B cell (primary cell): ENCODE results near the gene EBF3. TPM values are rescaled to one million over a fixed set of nuclear protein-coding genes. Genes with fewer than 3 reads are reported as not detected.

ENCODE experiments used
- ATAC-seq: fragments of 200-7000 bp; cut with Tn5 transposase; one replicate; pipeline ENCODE4 v1.10.0; 2021; ENCODE audit warnings: low read depth, mild to moderate bottlenecking, moderate number of reproducible peaks, moderate library complexity
- CTCF ChIA-PET: fragments of 350-600 bp; sonication (Branson Sonifier 250); formaldehyde crosslinking; loops from one replicate; lab custom pipeline; 2021; ENCODE audit warnings: antibody characterized with exemption, inconsistent platforms; lab: Charles Lee
- POLR2A ChIA-PET: fragments of 350-600 bp; sonication (Branson Sonifier 250); formaldehyde crosslinking; loops from one replicate; lab custom pipeline; 2021; ENCODE audit warnings: antibody characterized with exemption; lab: Charles Lee
- DNase-seq: peaks from one replicate; pipeline ENCODE4 v3.0.0; 2013
- H2AFZ ChIP-seq: 2 replicates; pipeline ENCODE4 v1.6.1; 2012; ENCODE audit warnings: mild to moderate bottlenecking, low read depth, low read length; ENCODE audit not compliant: insufficient read depth, poor library complexity, severe bottlenecking
- H3K27ac ChIP-seq, 2 donors: 1 replicate in 1 of 2; 2 replicates in 1 of 2; pipeline ENCODE4 v1.5.1; 2012 to 2013; ENCODE audit warnings: low read length in 2 of 2, mild to moderate bottlenecking in 2 of 2, moderate library complexity in 1 of 2
- H3K27me3 ChIP-seq, 4 experiments: fragments of 200-600 bp in 1 of 4; sonication (generic) in 1 of 4; replicated peaks in 1 of 4; 1 replicate in 2 of 4; 2 replicates in 2 of 4; pipeline versions ENCODE4 v1.6.1 to v1.7.0; 2013 to 2016; ENCODE audit warnings: low read length in 3 of 4, mild to moderate bottlenecking in 2 of 4, mixed read lengths in 1 of 4, moderate library complexity in 1 of 4; ENCODE audit not compliant: insufficient read depth in 4 of 4, control insufficient read depth in 3 of 4; ENCODE audit errors: control extremely low read depth in 1 of 4
- H3K36me3 ChIP-seq, 2 experiments: replicated peaks in 1 of 2; 1 replicate in 1 of 2; 2 replicates in 1 of 2; pipeline versions ENCODE4 v1.6.1 to v1.7.1; 2013; ENCODE audit warnings: low read length in 1 of 2; ENCODE audit not compliant: insufficient read depth in 2 of 2, control insufficient read depth in 1 of 2; ENCODE audit errors: control extremely low read depth in 1 of 2, extremely low read depth in 1 of 2
- H3K4me1 ChIP-seq, 2 donors: fragments of 200-600 bp in 1 of 2; sonication (generic) in 1 of 2; 1 replicate in 1 of 2; 2 replicates in 1 of 2; pipeline versions ENCODE4 v1.5.1 to v1.6.1; 2013 to 2017; ENCODE audit warnings: low read length in 2 of 2; ENCODE audit not compliant: control insufficient read depth in 2 of 2, insufficient read depth in 2 of 2
- H3K4me2 ChIP-seq: replicated peaks from 2 replicates; pipeline ENCODE3; 2012; ENCODE audit warnings: mild to moderate bottlenecking, low read depth, low read length; ENCODE audit not compliant: poor library complexity, severe bottlenecking
- H3K4me3 ChIP-seq, 5 experiments: fragments of 200-600 bp in 1 of 5; sonication (generic) in 1 of 5; 1 replicate in 3 of 5; 2 replicates in 2 of 5; pipeline versions ENCODE4 v1.5.1 to v1.7.0; 2011 to 2016; ENCODE audit warnings: low read length in 4 of 5, mild to moderate bottlenecking in 4 of 5, low read depth in 2 of 5, control low read depth in 1 of 5, moderate library complexity in 1 of 5; ENCODE audit not compliant: insufficient read depth in 1 of 5; ENCODE audit errors: control extremely low read depth in 1 of 5, extremely low read depth in 1 of 5
- H3K79me2 ChIP-seq: fragments of 200-600 bp; sonication (generic); one replicate; pipeline ENCODE4 v1.6.0; 2016; ENCODE audit warnings: low read length; ENCODE audit not compliant: control insufficient read depth, insufficient read depth
- H3K9ac ChIP-seq: fragments of 200-600 bp; sonication (generic); 2 replicates; pipeline ENCODE4 v1.6.1; 2017; ENCODE audit warnings: mild to moderate bottlenecking, low read length, moderate library complexity
- H3K9me3 ChIP-seq, 3 donors: one replicate each; pipeline versions ENCODE4 v1.6.1 to v1.7.1; 2013; ENCODE audit warnings: low read length in 2 of 3; ENCODE audit not compliant: control insufficient read depth in 2 of 3, insufficient read depth in 1 of 3; ENCODE audit errors: control extremely low read depth in 1 of 3
- H4K20me1 ChIP-seq: 2 replicates; pipeline ENCODE4 v1.6.0; 2012; ENCODE audit warnings: mild to moderate bottlenecking, low read length; ENCODE audit not compliant: insufficient read depth, control insufficient read depth, poor library complexity, severe bottlenecking
- H3K27ac Mint-ChIP-seq: one replicate; pipeline ENCODE4 v1.8.0; 2021; ENCODE audit warnings: mixed read lengths
- H3K27me3 Mint-ChIP-seq: one replicate; pipeline ENCODE4 v1.8.0; 2021; ENCODE audit warnings: mixed read lengths
- H3K4me1 Mint-ChIP-seq: one replicate; pipeline ENCODE4 v1.8.0; 2021; ENCODE audit warnings: mixed read lengths
- H3K4me3 Mint-ChIP-seq: one replicate; pipeline ENCODE4 v1.8.0; 2021; ENCODE audit warnings: mixed read lengths
- H3K9me3 Mint-ChIP-seq: one replicate; pipeline ENCODE4 v1.8.0; 2022; ENCODE audit warnings: mixed read lengths; ENCODE audit not compliant: insufficient read depth
- EZH2 ChIP-seq: IDR thresholded peaks from 2 replicates; pipeline ENCODE4 v1.6.1; 2012; ENCODE audit warnings: borderline replicate concordance, low read depth, mild to moderate bottlenecking, moderate library complexity, low read length; ENCODE audit not compliant: insufficient read depth, poor library complexity, severe bottlenecking
- WGBS: methylation state at CpG from one replicate; pipeline ENCODE4 v1.1.5; 2013; ENCODE audit warnings: missing lambda C conversion rate; ENCODE audit not compliant: insufficient coverage; 5-methylcytosine and 5-hydroxymethylcytosine counted together
- intact Hi-C: fragments of 100-400 bp; cut with micrococcal nuclease; formaldehyde crosslinking; loops from one replicate; pipeline ENCODE4 v1.10.0; 2022
- polyA plus RNA-seq: library from polyadenylated mRNA; depleted of rRNA; stranded (reverse); fragments of >200 nt; gene quantifications from 2 replicates; pipeline ENCODE4 v1.2.3, GENCODE V29; 2012
- total RNA-seq, 2 donors: library from RNA; stranded (reverse); fragments of 120-200 nt in 1 of 2; gene quantifications; 1 replicate in 1 of 2; 2 replicates in 1 of 2; pipeline versions ENCODE4 v1.2.3 to v1.2.4, GENCODE V29; 2013 to 2022
- TF ChIP-seq, protein P1 (sequence below): fragments of 200-600 bp; IDR thresholded peaks from one replicate; pipeline ENCODE4 v1.8.0; 2022; ENCODE audit warnings: antibody characterized with exemption, mild to moderate bottlenecking

Gene EBF3
- total and polyA plus RNA-seq, 2 donors (not counting 1 experiment from before 2014, with no cell fraction given) = not detected

DNA sequence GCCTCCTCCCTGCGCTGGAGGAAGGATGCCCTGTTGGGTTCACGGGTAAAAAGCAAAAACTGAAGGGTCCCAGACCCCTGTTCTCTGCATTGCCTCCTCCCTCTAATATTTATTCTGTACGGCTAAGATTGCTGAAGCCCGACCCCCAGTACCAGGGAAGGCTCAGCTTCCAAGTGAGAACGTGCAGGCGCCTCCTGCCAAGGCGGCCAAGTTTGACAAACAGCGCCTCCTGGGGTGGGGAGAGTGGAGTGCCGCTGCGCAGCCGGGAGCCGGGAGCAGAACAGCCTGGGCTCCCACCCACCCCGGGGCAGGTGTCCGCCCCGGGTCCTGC, 4.7 kb upstream of the EBF3 start:
- peaks cover 2 to 70% (median 14%) of the 10 kb centered on the region in 3 donors for H3K9me3 ChIP-seq
- intact Hi-C loops = no loop called here
- H3K4me2 ChIP-seq = no peak overlapping the region
- DNase-seq (no peak), ATAC-seq (no peak)
- Mint-ChIP-seq H3K27me3 (peaks cover 41% of the 10 kb centered on the region), H3K4me3 (no peak overlapping the region), H3K4me1 (peaks cover 15% of the 10 kb centered on the region), H3K27ac (no peak overlapping the region), H3K9me3 (no peaks in the 10 kb centered on the region)
- 2% methylated on average over 13 of the region's 15 CpGs for WGBS
- TF ChIP-seq, protein P1, sequence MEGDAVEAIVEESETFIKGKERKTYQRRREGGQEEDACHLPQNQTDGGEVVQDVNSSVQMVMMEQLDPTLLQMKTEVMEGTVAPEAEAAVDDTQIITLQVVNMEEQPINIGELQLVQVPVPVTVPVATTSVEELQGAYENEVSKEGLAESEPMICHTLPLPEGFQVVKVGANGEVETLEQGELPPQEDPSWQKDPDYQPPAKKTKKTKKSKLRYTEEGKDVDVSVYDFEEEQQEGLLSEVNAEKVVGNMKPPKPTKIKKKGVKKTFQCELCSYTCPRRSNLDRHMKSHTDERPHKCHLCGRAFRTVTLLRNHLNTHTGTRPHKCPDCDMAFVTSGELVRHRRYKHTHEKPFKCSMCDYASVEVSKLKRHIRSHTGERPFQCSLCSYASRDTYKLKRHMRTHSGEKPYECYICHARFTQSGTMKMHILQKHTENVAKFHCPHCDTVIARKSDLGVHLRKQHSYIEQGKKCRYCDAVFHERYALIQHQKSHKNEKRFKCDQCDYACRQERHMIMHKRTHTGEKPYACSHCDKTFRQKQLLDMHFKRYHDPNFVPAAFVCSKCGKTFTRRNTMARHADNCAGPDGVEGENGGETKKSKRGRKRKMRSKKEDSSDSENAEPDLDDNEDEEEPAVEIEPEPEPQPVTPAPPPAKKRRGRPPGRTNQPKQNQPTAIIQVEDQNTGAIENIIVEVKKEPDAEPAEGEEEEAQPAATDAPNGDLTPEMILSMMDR = no peak
- TF ChIP-seq EZH2 = no peak
- no peaks in the 10 kb centered on the region for H3K36me3 ChIP-seq
- H4K20me1 ChIP-seq = no peaks in the 10 kb centered on the region
- H3K9ac ChIP-seq = no peak overlapping the region
- H3K27ac ChIP-seq = no peak overlapping the region
- peaks cover 0 to 83% (median 70%) of the 10 kb centered on the region in 4 experiments for H3K27me3 ChIP-seq
- POLR2A ChIA-PET = no interaction called here
- peaks cover 17 to 55% of the 10 kb centered on the region in 2 donors for H3K4me1 ChIP-seq
- H3K4me3 ChIP-seq = no peak overlapping the region
- CTCF ChIA-PET = no interaction called here
- H3K79me2 ChIP-seq = no peaks in the 10 kb centered on the region
- no peak overlapping the region for H2AFZ ChIP-seq

DNA sequence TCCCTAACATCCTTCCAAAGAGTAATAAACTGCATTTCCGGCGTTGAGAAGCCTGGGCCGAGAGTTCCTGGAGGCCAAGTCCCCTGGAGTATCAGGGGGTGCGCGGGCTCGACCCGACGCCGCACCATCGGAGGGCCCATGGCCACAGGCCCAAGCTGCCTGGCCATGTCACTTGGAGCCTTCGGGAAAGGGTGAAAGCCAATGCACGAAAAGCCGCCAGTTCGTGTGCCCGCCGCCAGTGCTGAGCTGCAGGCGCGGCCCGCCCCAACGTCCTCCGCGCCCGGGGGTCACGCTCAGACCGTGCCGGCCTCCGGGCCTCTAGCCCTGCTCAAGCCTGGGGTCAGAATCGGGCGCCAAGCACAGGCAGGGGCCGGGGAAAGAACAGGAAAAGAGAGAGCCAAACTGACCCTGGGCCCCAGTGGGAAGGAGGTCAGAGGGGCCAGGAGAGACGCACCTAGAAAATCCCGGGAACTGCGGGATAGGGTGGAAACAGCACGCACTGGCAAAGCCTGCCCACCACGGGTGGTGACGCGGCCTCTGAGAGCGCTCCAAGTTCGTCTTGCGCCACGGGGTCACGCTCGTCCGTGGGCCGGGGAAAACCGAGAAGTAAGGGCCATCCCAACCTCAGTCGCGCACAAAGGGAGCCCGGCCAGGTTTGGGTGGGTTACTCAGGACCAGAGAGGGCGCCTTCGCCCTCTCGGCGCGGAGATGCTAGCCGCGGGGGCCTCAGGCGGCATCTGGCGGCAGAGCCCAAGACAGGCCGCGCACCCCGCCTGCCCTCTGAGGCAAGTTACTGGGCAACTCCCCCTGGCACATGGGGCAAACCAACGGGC, 4.2 kb upstream of the EBF3 start:
- Histone ChIP-seq H3K27me3 (peaks cover 0 to 80% (median 65%) of the 10 kb centered on the region in 4 experiments), H2AFZ (no peak overlapping the region), H3K9ac (no peak overlapping the region), H3K4me3 (no peak overlapping the region), H3K4me1 (peaks cover 20 to 55% of the 10 kb centered on the region in 2 donors), H4K20me1 (no peaks in the 10 kb centered on the region), H3K9me3 (peaks cover 2 to 65% (median 14%) of the 10 kb centered on the region in 3 donors), H3K79me2 (no peaks in the 10 kb centered on the region), H3K27ac (no peak overlapping the region), H3K36me3 (no peaks in the 10 kb centered on the region), H3K4me2 (no peak overlapping the region)
- ATAC-seq (no peak), DNase-seq (peak; percentile 17)
- no peak overlapping the region for H3K4me3 Mint-ChIP-seq
- peaks cover 16% of the 10 kb centered on the region for H3K4me1 Mint-ChIP-seq
- TF ChIP-seq, protein P1 = no peak
- no peak for TF ChIP-seq EZH2
- 7% methylated on average over 62 of the region's 62 CpGs for WGBS
- H3K9me3 Mint-ChIP-seq = no peaks in the 10 kb centered on the region
- CTCF ChIA-PET = no interaction called here
- intact Hi-C loops = no loop called here
- POLR2A ChIA-PET = no interaction called here
- H3K27me3 Mint-ChIP-seq = peaks cover 37% of the 10 kb centered on the region
- no peak overlapping the region for H3K27ac Mint-ChIP-seq
